SK-N-MC (cell line): ENCODE measurements around the gene ARID5B.

Source experiments
- DNase-seq: peaks from one replicate; pipeline ENCODE4 v3.0.0-alpha.2; 2011; ENCODE audit warnings: low read depth, low spot score
- H3K27ac ChIP-seq: fragments of 200-600 bp; sonication (generic); 2 replicates; pipeline ENCODE4 v1.5.1; 2016; ENCODE audit warnings: mixed run types
- H3K36me3 ChIP-seq: fragments of 200-600 bp; sonication (generic); 2 replicates; pipeline ENCODE4 v1.6.1; 2017; ENCODE audit warnings: antibody characterized with exemption, low read length, mixed read lengths; ENCODE audit not compliant: insufficient read depth
- H3K4me3 ChIP-seq: fragments of 200-600 bp; sonication (generic); 2 replicates; pipeline ENCODE4 v1.5.1; 2016
- H3K9ac ChIP-seq: fragments of 200-600 bp; sonication (generic); 2 replicates; pipeline ENCODE4 v1.8.0; 2017; ENCODE audit warnings: mixed run types, mixed read lengths; ENCODE audit not compliant: insufficient read length
- H3K9me3 ChIP-seq: fragments of 200-600 bp; sonication (generic); 2 replicates; pipeline ENCODE4 v1.6.1; 2017; ENCODE audit warnings: low read depth, mild to moderate bottlenecking, antibody characterized with exemption, low read length, moderate library complexity, mixed read lengths
- EZH2 ChIP-seq: fragments of 200-600 bp; sonication (generic); IDR thresholded peaks from one replicate; pipeline ENCODE4 v1.6.1; 2017; ENCODE audit warnings: antibody characterized with exemption
- FOXP2 ChIP-seq: optimal IDR thresholded peaks from 2 replicates; pipeline ENCODE3; 2011; ENCODE audit warnings: mild to moderate bottlenecking, moderate library complexity; ENCODE audit not compliant: insufficient read depth; ENCODE audit errors: extremely low read length, control extremely low read depth
- POLR2AphosphoS5 ChIP-seq: IDR thresholded peaks from 2 replicates; pipeline ENCODE4 v1.6.1; 2012; ENCODE audit warnings: mild to moderate bottlenecking, low read depth, low read length, borderline replicate concordance

The ARID5B gene

GRCh38 chr10:61992671-61993668 lies 91.5 kb downstream of the ARID5B start:
- peak overlapping the region; percentile 72 for H3K4me3 ChIP-seq
- peak overlapping the region; percentile 90 for H3K27ac ChIP-seq
- TF ChIP-seq POLR2AphosphoS5 (no peak; the same call in 1 of the 2 replicates), EZH2 (no peak), FOXP2 (no peak)
- no peak overlapping the region for H3K9ac ChIP-seq
- H3K9me3 ChIP-seq, result no peaks in the 10 kb centered on the region
- no peaks in the 10 kb centered on the region for H3K36me3 ChIP-seq
- DNase-seq, result peak; percentile 70

- Histone ChIP-seq H3K27ac (peak overlapping the region; percentile 90), H3K4me3 (peak overlapping the region; percentile 72), H3K9ac (no peak overlapping the region), H3K36me3 (no peaks in the 10 kb centered on the region), H3K9me3 (no peaks in the 10 kb centered on the region)
- DNase-seq, result peak; percentile 37
- no peak for TF ChIP-seq EZH2
- no peak for TF ChIP-seq POLR2AphosphoS5
- no peak for TF ChIP-seq FOXP2
Measured at GRCh38 chr10:61993711-61994401, 92.4 kb downstream of the ARID5B start.

- DNase-seq, result no peak
- H3K4me3 ChIP-seq, result peak overlapping the region; percentile 72
- no peaks in the 10 kb centered on the region for H3K9me3 ChIP-seq
- no peaks in the 10 kb centered on the region for H3K36me3 ChIP-seq
- H3K9ac ChIP-seq, result peak overlapping the region; percentile 37
- TF ChIP-seq POLR2AphosphoS5 (no peak), EZH2 (no peak), FOXP2 (no peak)
- peak overlapping the region; percentile 90 for H3K27ac ChIP-seq
Measured at GRCh38 chr10:61994405-61995219, 93.1 kb downstream of the ARID5B start.

GRCh38 chr10:61995220-61995503 lies 93.7 kb downstream of the ARID5B start:
- TF ChIP-seq POLR2AphosphoS5 (no peak), FOXP2 (no peak), EZH2 (no peak)
- Histone ChIP-seq H3K4me3 (peak overlapping the region; percentile 72), H3K36me3 (no peaks in the 10 kb centered on the region), H3K9me3 (no peaks in the 10 kb centered on the region), H3K9ac (no peak overlapping the region), H3K27ac (peak overlapping the region; percentile 90)
- DNase-seq, result no peak

- Histone ChIP-seq H3K9ac (no peak overlapping the region), H3K9me3 (no peaks in the 10 kb centered on the region), H3K36me3 (0 out of 2 replicates have a peak, but pooled peaks cover 3% of the 10 kb centered on the region), H3K4me3 (no peak overlapping the region), H3K27ac (no peak overlapping the region)
- DNase-seq, result no peak
- TF ChIP-seq POLR2AphosphoS5 (no peak), FOXP2 (no peak), EZH2 (no peak)
Measured at GRCh38 chr10:61998937-61999336, 97.4 kb downstream of the ARID5B start.

- no peaks in the 10 kb centered on the region for H3K9me3 ChIP-seq
- H3K9ac ChIP-seq, result no peak overlapping the region
- TF ChIP-seq EZH2, result no peak
- no peak for TF ChIP-seq FOXP2
- TF ChIP-seq POLR2AphosphoS5, result no peak
- H3K27ac ChIP-seq, result no peak overlapping the region
- DNase-seq, result no peak
- H3K4me3 ChIP-seq, result no peak overlapping the region
- 0 out of 2 replicates have a peak, but pooled peaks cover 3% of the 10 kb centered on the region for H3K36me3 ChIP-seq
Measured at GRCh38 chr10:62000037-62000603, 98.6 kb downstream of the ARID5B start.

GRCh38 chr10:62000726-62001125 lies 99.2 kb downstream of the ARID5B start:
- Histone ChIP-seq H3K4me3 (no peak overlapping the region), H3K9me3 (no peaks in the 10 kb centered on the region), H3K9ac (no peak overlapping the region), H3K36me3 (0 out of 2 replicates have a peak, but pooled peaks cover 3% of the 10 kb centered on the region), H3K27ac (no peak overlapping the region)
- DNase-seq, result no peak
- TF ChIP-seq POLR2AphosphoS5, result no peak
